NB4 (cell line): ENCODE results near the gene MGMT.

Experiments
- DNase-seq: peaks from one replicate; pipeline ENCODE4 v3.0.0; 2010; ENCODE audit warnings: low read depth
- H3K4me3 ChIP-seq: one replicate; pipeline ENCODE4 v1.5.1; 2011; ENCODE audit warnings: mild to moderate bottlenecking, low read depth, low read length, moderate library complexity
- CTCF ChIP-seq: IDR thresholded peaks from one replicate; pipeline ENCODE4 v1.5.1; 2012; ENCODE audit warnings: low read depth, low read length
- MAX ChIP-seq: IDR thresholded peaks from 2 replicates; pipeline ENCODE4 v1.6.1; 2011; ENCODE audit warnings: low read depth, low read length
- MYC ChIP-seq: IDR thresholded peaks from 2 replicates; pipeline ENCODE4 v1.6.1; 2011; ENCODE audit warnings: low read depth, low read length
- POLR2A ChIP-seq: IDR thresholded peaks from 2 replicates; pipeline ENCODE4 v1.6.1; 2011; ENCODE audit warnings: mild to moderate bottlenecking; ENCODE audit not compliant: insufficient read length; ENCODE audit errors: extremely low read depth

Gene MGMT

GRCh38 chr10:129538236-129538635, 71.2 kb downstream of the MGMT start:
- no peak for TF ChIP-seq MYC
- TF ChIP-seq MAX: no peak
- no peak for TF ChIP-seq POLR2A
- TF ChIP-seq CTCF: no peak
- no peak for DNase-seq

GRCh38 chr10:129541200-129541599, 74.2 kb downstream of the MGMT start:
- TF ChIP-seq MAX (no peak), POLR2A (no peak), CTCF (no peak), MYC (no peak)
- peak; percentile 40 for DNase-seq
- H3K4me3 ChIP-seq: no peak overlapping the region

More at GRCh38 chr10:129538236-129538635, 71.2 kb downstream of the MGMT start:
- H3K4me3 ChIP-seq: no peak overlapping the region

- no peak for TF ChIP-seq MYC
- no peak for TF ChIP-seq POLR2A
- no peak overlapping the region for H3K4me3 ChIP-seq
- DNase-seq: no peak
Measured at GRCh38 chr10:129541748-129542487, 74.9 kb downstream of the MGMT start.

GRCh38 chr10:129542589-129542988, 75.5 kb downstream of the MGMT start:
- DNase-seq: no peak
- H3K4me3 ChIP-seq: no peak overlapping the region
- TF ChIP-seq POLR2A (no peak), MYC (no peak), MAX (no peak), CTCF (no peak)

- TF ChIP-seq CTCF: no peak
- TF ChIP-seq MYC: no peak
- TF ChIP-seq MAX: no peak
- TF ChIP-seq POLR2A: no peak
- no peak overlapping the region for H3K4me3 ChIP-seq
- no peak for DNase-seq
Measured at GRCh38 chr10:129544205-129545202, 77.5 kb downstream of the MGMT start.

- TF ChIP-seq MYC (no peak), CTCF (no peak), POLR2A (no peak), MAX (no peak)
- H3K4me3 ChIP-seq: no peak overlapping the region
- peak; percentile 50 for DNase-seq
Measured at GRCh38 chr10:129545261-129545660, 78.2 kb downstream of the MGMT start.
